Measurements from ENCODE around the gene SYT2. TPM values are rescaled to one million over a fixed set of nuclear protein-coding genes. Genes with fewer than 3 reads are reported as not detected.

SYT2 gene
- total and polyA plus RNA-seq, 9 of the 15 experiments (the other 6 are each of a cell fraction or from before 2014, with no cell fraction given), result not detected

GRCh38 chr1:202553560-202554038 lies 156.7 kb downstream of the SYT2 start:
- Histone ChIP-seq H3K4me3 (no peak overlapping the region), H3K9ac (ENCODE audit: insufficient read depth in 1 of 2, low read depth in 2 of 2, low read length in 2 of 2) (peak overlapping the region in 1 of 2 experiments; percentile 25; a peak in 1 of 4 replicates), H2AFZ (ENCODE audit: low read depth, low read length) (no peak overlapping the region), H3K27me3 (ENCODE audit: control insufficient read depth in 2 of 2, insufficient read depth in 2 of 2, low read length in 2 of 2) (no peaks in the 10 kb centered on the region), H3K36me3 (ENCODE audit: control insufficient read depth, insufficient read depth, low read length) (peaks cover 4% of the 10 kb centered on the region; the same call in 1 of the 3 replicates), H3K4me1 (replicated peaks in 1 of 2; ENCODE audit: control insufficient read depth in 2 of 2, insufficient read depth in 2 of 2, low read length in 2 of 2) (peaks cover 11 to 36% of the 10 kb centered on the region in 2 experiments), H3K27ac (ENCODE audit: extremely low read depth, low read depth, low read length) (peak overlapping the region; percentile 76), H3K4me2 (ENCODE audit: insufficient read depth, low read length) (peak overlapping the region; percentile 45), H3K9me3 (replicated peaks; ENCODE audit: control insufficient read depth, insufficient read depth, low read depth, low read length) (no peaks in the 10 kb centered on the region), H4K20me1 (replicated peaks; ENCODE audit: control insufficient read depth, insufficient read depth, low read length) (no peaks in the 10 kb centered on the region), H3K79me2 (ENCODE audit: control insufficient read depth, insufficient read depth, low read length) (no peaks in the 10 kb centered on the region), H3K9me1 (ENCODE audit: control insufficient read depth, insufficient read depth, low read length) (no peaks in the 10 kb centered on the region)
- peak; percentile 97 for FAIRE-seq
- POLR2A ChIA-PET, result interaction anchor here (0.6 to 1.1 kb wide), 3 partner anchors 9 to 245 kb away, joined by 3 to 4 read pairs (median 3); no protein-coding TSS in a partner anchor
- intact Hi-C loops (cut with micrococcal nuclease), result loop anchor here (2.0 kb wide), 1 partner anchor 21 kb away; no protein-coding TSS in a partner anchor
- CTCF ChIA-PET (ENCODE audit: low intra/inter-chr PET ratio), result no interaction called here
- ATAC-seq, result peak; percentile 92
- peak; percentile 37 to 95 (median 59) for DNase-seq (ENCODE audit: extremely low read depth in 1 of 4, low spot score in 3 of 4)
- WGBS (ENCODE audit: insufficient coverage, low coverage, missing lambda C conversion rate), result 0% methylated on average over 3 of the region's 3 CpGs
- BruUV-seq (replicated peaks), result no TSS peak
- in situ Hi-C loops (cut with MboI), result no loop called here
- peak in 1 of 2 experiments; percentile 98; a peak in 2 of 4 replicates for TF ChIP-seq HDAC1 (IDR thresholded peaks at IDR 0.05)
- TF ChIP-seq, protein P1, sequence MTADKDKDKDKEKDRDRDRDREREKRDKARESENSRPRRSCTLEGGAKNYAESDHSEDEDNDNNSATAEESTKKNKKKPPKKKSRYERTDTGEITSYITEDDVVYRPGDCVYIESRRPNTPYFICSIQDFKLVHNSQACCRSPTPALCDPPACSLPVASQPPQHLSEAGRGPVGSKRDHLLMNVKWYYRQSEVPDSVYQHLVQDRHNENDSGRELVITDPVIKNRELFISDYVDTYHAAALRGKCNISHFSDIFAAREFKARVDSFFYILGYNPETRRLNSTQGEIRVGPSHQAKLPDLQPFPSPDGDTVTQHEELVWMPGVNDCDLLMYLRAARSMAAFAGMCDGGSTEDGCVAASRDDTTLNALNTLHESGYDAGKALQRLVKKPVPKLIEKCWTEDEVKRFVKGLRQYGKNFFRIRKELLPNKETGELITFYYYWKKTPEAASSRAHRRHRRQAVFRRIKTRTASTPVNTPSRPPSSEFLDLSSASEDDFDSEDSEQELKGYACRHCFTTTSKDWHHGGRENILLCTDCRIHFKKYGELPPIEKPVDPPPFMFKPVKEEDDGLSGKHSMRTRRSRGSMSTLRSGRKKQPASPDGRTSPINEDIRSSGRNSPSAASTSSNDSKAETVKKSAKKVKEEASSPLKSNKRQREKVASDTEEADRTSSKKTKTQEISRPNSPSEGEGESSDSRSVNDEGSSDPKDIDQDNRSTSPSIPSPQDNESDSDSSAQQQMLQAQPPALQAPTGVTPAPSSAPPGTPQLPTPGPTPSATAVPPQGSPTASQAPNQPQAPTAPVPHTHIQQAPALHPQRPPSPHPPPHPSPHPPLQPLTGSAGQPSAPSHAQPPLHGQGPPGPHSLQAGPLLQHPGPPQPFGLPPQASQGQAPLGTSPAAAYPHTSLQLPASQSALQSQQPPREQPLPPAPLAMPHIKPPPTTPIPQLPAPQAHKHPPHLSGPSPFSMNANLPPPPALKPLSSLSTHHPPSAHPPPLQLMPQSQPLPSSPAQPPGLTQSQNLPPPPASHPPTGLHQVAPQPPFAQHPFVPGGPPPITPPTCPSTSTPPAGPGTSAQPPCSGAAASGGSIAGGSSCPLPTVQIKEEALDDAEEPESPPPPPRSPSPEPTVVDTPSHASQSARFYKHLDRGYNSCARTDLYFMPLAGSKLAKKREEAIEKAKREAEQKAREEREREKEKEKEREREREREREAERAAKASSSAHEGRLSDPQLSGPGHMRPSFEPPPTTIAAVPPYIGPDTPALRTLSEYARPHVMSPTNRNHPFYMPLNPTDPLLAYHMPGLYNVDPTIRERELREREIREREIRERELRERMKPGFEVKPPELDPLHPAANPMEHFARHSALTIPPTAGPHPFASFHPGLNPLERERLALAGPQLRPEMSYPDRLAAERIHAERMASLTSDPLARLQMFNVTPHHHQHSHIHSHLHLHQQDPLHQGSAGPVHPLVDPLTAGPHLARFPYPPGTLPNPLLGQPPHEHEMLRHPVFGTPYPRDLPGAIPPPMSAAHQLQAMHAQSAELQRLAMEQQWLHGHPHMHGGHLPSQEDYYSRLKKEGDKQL (CRISPR knock-in tag; IDR thresholded peaks at IDR 0.05; ENCODE audit: borderline replicate concordance), result no peak
- TF ChIP-seq RBM34 (IDR thresholded peaks at IDR 0.05; ENCODE audit: borderline replicate concordance, insufficient read depth, low read length), result no peak
- TF ChIP-seq, protein P2, sequence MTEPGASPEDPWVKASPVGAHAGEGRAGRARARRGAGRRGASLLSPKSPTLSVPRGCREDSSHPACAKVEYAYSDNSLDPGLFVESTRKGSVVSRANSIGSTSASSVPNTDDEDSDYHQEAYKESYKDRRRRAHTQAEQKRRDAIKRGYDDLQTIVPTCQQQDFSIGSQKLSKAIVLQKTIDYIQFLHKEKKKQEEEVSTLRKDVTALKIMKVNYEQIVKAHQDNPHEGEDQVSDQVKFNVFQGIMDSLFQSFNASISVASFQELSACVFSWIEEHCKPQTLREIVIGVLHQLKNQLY (CRISPR knock-in tag; conservative IDR thresholded peaks at IDR 0.05), result no peak
- TF ChIP-seq, protein P3, sequence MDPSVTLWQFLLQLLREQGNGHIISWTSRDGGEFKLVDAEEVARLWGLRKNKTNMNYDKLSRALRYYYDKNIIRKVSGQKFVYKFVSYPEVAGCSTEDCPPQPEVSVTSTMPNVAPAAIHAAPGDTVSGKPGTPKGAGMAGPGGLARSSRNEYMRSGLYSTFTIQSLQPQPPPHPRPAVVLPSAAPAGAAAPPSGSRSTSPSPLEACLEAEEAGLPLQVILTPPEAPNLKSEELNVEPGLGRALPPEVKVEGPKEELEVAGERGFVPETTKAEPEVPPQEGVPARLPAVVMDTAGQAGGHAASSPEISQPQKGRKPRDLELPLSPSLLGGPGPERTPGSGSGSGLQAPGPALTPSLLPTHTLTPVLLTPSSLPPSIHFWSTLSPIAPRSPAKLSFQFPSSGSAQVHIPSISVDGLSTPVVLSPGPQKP (CRISPR knock-in tag; IDR thresholded peaks at IDR 0.05), result no peak
- TF ChIP-seq FOXA3 (CRISPR knock-in tag; conservative IDR thresholded peaks at IDR 0.05 in 1 of 2, IDR thresholded peaks at IDR 0.05 in 1 of 2), result peak in 1 of 2 experiments; percentile 79; a peak in 2 of 4 replicates
- peak; percentile 97 to 98 for TF ChIP-seq KDM1A (IDR thresholded peaks at IDR 0.05)
- TF ChIP-seq, protein P4, sequence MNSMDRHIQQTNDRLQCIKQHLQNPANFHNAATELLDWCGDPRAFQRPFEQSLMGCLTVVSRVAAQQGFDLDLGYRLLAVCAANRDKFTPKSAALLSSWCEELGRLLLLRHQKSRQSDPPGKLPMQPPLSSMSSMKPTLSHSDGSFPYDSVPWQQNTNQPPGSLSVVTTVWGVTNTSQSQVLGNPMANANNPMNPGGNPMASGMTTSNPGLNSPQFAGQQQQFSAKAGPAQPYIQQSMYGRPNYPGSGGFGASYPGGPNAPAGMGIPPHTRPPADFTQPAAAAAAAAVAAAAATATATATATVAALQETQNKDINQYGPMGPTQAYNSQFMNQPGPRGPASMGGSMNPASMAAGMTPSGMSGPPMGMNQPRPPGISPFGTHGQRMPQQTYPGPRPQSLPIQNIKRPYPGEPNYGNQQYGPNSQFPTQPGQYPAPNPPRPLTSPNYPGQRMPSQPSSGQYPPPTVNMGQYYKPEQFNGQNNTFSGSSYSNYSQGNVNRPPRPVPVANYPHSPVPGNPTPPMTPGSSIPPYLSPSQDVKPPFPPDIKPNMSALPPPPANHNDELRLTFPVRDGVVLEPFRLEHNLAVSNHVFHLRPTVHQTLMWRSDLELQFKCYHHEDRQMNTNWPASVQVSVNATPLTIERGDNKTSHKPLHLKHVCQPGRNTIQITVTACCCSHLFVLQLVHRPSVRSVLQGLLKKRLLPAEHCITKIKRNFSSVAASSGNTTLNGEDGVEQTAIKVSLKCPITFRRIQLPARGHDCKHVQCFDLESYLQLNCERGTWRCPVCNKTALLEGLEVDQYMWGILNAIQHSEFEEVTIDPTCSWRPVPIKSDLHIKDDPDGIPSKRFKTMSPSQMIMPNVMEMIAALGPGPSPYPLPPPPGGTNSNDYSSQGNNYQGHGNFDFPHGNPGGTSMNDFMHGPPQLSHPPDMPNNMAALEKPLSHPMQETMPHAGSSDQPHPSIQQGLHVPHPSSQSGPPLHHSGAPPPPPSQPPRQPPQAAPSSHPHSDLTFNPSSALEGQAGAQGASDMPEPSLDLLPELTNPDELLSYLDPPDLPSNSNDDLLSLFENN (IDR thresholded peaks at IDR 0.05; ENCODE audit: low read depth in 2 of 2, low read length in 2 of 2), result peak in 1 of 2 experiments; percentile 79; a peak in 2 of 4 replicates
- TF ChIP-seq FOXM1 (IDR thresholded peaks at IDR 0.05; ENCODE audit: low read depth), result peak; percentile 68
- no peak for TF ChIP-seq FOXM1 (CRISPR knock-in tag; IDR thresholded peaks at IDR 0.05; ENCODE audit: low read depth)
